IMR-90 (cell line): Measurements from ENCODE around the gene DNTTIP2. TPM values are rescaled to one million over a fixed set of nuclear protein-coding genes. Genes with fewer than 3 reads are reported as not detected.
"Not testable (repeated sequence)": the region's sequence is repeated elsewhere in the genome, so short reads cannot be mapped to it uniquely, and the experiment has no call there.

Experiments
- ATAC-seq: fragments of 200-7000 bp; cut with Tn5 transposase; 2 replicates; pipeline ENCODE4 v1.9.1; 2020; ENCODE audit warnings: low read depth, mild to moderate bottlenecking, moderate library complexity
- BruUV-seq: library from RNA; stranded (reverse); fragments of 400-500 nt; replicated peaks from 2 replicates; lab custom pipeline; 2021; lab: Mats Ljungman, UMichigan
- CTCF ChIA-PET: fragments of 300-600 bp; formaldehyde crosslinking; extraction: SDS; loops from one replicate; lab custom pipeline; 2021; ENCODE audit warnings: antibody characterized with exemption; lab: Yijun Ruan, JAX
- POLR2A ChIA-PET: fragments of 300-600 bp; sonication (Branson Sonifier 250); formaldehyde crosslinking; loops from one replicate; lab custom pipeline; 2022; ENCODE audit warnings: antibody characterized with exemption; ENCODE audit not compliant: unreplicated experiment; lab: Charles Lee
- DNase-seq: peaks from one replicate; pipeline ENCODE4 v3.0.0; 2013
- H2AFZ ChIP-seq: replicated peaks from 2 replicates; pipeline ENCODE3; 2013; ENCODE audit warnings: low read length, mild to moderate bottlenecking; ENCODE audit not compliant: poor library complexity
- H2AK5ac ChIP-seq: 2 replicates; pipeline ENCODE4 v1.6.1; 2013; ENCODE audit warnings: low read depth, low read length, inconsistent platforms
- H2AK9ac ChIP-seq: replicated peaks from 2 replicates; pipeline ENCODE3; 2013; ENCODE audit warnings: mild to moderate bottlenecking, low read depth, low read length, moderate library complexity; ENCODE audit not compliant: poor library complexity
- H2BK120ac ChIP-seq: 2 replicates; pipeline ENCODE4 v1.6.1; 2013; ENCODE audit warnings: low read depth, low read length, inconsistent platforms
- H2BK15ac ChIP-seq: 3 replicates; pipeline ENCODE4 v1.6.1; 2013; ENCODE audit warnings: low read depth, low read length, inconsistent platforms
- H2BK20ac ChIP-seq: 2 replicates; pipeline ENCODE4 v1.6.1; 2013; ENCODE audit warnings: low read depth, mild to moderate bottlenecking, inconsistent platforms, low read length, moderate library complexity
- H2BK5ac ChIP-seq: 2 replicates; pipeline ENCODE4 v1.6.1; 2013; ENCODE audit warnings: mild to moderate bottlenecking, low read depth, low read length, inconsistent platforms; ENCODE audit not compliant: poor library complexity, severe bottlenecking
- H3K14ac ChIP-seq: replicated peaks from 2 replicates; pipeline ENCODE4 v1.6.1; 2013; ENCODE audit warnings: low read depth, low read length, inconsistent platforms
- H3K18ac ChIP-seq: 2 replicates; pipeline ENCODE4 v1.6.1; 2013; ENCODE audit warnings: low read depth, low read length, control low read depth
- H3K23ac ChIP-seq: 2 replicates; pipeline ENCODE4 v1.6.1; 2013; ENCODE audit warnings: low read depth, low read length, inconsistent platforms
- H3K27ac ChIP-seq: 2 replicates; pipeline ENCODE4 v1.5.1; 2013; ENCODE audit warnings: mild to moderate bottlenecking, control low read depth, low read length; ENCODE audit not compliant: insufficient read depth
- H3K27me3 ChIP-seq: 2 replicates; pipeline ENCODE4 v1.6.1; 2013; ENCODE audit warnings: low read length; ENCODE audit not compliant: control insufficient read depth, insufficient read depth
- H3K36me3 ChIP-seq: 2 replicates; pipeline ENCODE4 v1.6.1; 2013; ENCODE audit warnings: low read length, mixed read lengths; ENCODE audit not compliant: control insufficient read depth, insufficient read depth
- H3K4ac ChIP-seq: 2 replicates; pipeline ENCODE4 v1.6.1; 2013; ENCODE audit warnings: low read depth, low read length, inconsistent platforms
- H3K4me1 ChIP-seq: 2 replicates; pipeline ENCODE4 v1.6.1; 2013; ENCODE audit warnings: low read length, mixed read lengths; ENCODE audit not compliant: control insufficient read depth, insufficient read depth
- H3K4me2 ChIP-seq: 2 replicates; pipeline ENCODE4 v1.6.1; 2013; ENCODE audit warnings: low read depth, mild to moderate bottlenecking, control low read depth, low read length, moderate library complexity
- H3K4me3 ChIP-seq: 2 replicates; pipeline ENCODE4 v1.5.1; 2013; ENCODE audit warnings: low read depth, mild to moderate bottlenecking, control low read depth, low read length, moderate library complexity; ENCODE audit not compliant: insufficient read depth
- H3K56ac ChIP-seq: 2 replicates; pipeline ENCODE4 v1.6.1; 2013; ENCODE audit warnings: low read length, inconsistent platforms; ENCODE audit not compliant: insufficient read depth; ENCODE audit errors: extremely low read depth
- H3K79me1 ChIP-seq, 2 experiments: 2 replicates each; pipeline ENCODE4 v1.6.1; 2013; ENCODE audit warnings: low read length in 2 of 2, inconsistent platforms in 1 of 2, low read depth in 1 of 2
- H3K9ac ChIP-seq: 2 replicates; pipeline ENCODE4 v1.6.1; 2013; ENCODE audit warnings: low read depth, low read length, control low read depth
- H3K9me1 ChIP-seq: 2 replicates; pipeline ENCODE4 v1.6.1; 2013; ENCODE audit warnings: low read length, inconsistent platforms; ENCODE audit not compliant: insufficient read depth
- H3K9me3 ChIP-seq: 2 replicates; pipeline ENCODE4 v1.6.1; 2013; ENCODE audit warnings: low read length; ENCODE audit not compliant: control insufficient read depth, insufficient read depth
- H4K20me1 ChIP-seq: 2 replicates; pipeline ENCODE4 v1.6.1; 2013; ENCODE audit warnings: low read length, inconsistent platforms; ENCODE audit not compliant: insufficient read depth
- H4K5ac ChIP-seq: 2 replicates; pipeline ENCODE4 v1.6.1; 2013; ENCODE audit warnings: mild to moderate bottlenecking, low read depth, low read length, control low read depth
- H4K8ac ChIP-seq, 2 experiments: 2 replicates each; pipeline ENCODE4 v1.6.1; 2013; ENCODE audit warnings: low read depth in 2 of 2, low read length in 2 of 2, control low read depth in 1 of 2, inconsistent platforms in 1 of 2
- H4K91ac ChIP-seq: 2 replicates; pipeline ENCODE4 v1.6.1; 2013; ENCODE audit warnings: low read depth, low read length, inconsistent platforms; ENCODE audit not compliant: insufficient read depth
- WGBS, 2 experiments: methylation state at CpG; one replicate each; pipeline versions ENCODE4 v1.1.5 to v1.1.7; 2013; ENCODE audit warnings: missing lambda C conversion rate in 2 of 2; ENCODE audit not compliant: insufficient read length in 1 of 2; ENCODE audit errors: extremely low coverage in 2 of 2; 5-methylcytosine and 5-hydroxymethylcytosine counted together
- dilution Hi-C: fragments of 300-500 bp; cut with HindIII; formaldehyde crosslinking; loops from one replicate; pipeline ENCODE4 v1.14.3; 2018; ENCODE audit warnings: low sequenced_read_pairs; ENCODE audit not compliant: unreplicated experiment
- in situ Hi-C: fragments of 300-500 bp; cut with MboI; formaldehyde crosslinking; loops from 3 replicates; pipeline ENCODE4 v1.14.3; 2019; ENCODE audit warnings: low sequenced_read_pairs, inconsistent platforms, mixed read lengths
- intact Hi-C: fragments of 100-400 bp; cut with micrococcal nuclease; formaldehyde crosslinking; loops from 2 replicates; pipeline ENCODE4 v1.10.0; 2022
- polyA plus RNA-seq, 3 experiments: library from polyadenylated mRNA; depleted of rRNA; stranded (reverse); fragments of >200 nt; gene quantifications; 2 replicates each; pipeline ENCODE4 v1.2.3, GENCODE V29; 2012; ENCODE audit warnings: low replicate concordance in 1 of 3
- total RNA-seq: library from RNA; depleted of rRNA; stranded (reverse); fragments of >200 nt; gene quantifications from 2 replicates; pipeline ENCODE4 v1.2.3, GENCODE V29; 2012

The DNTTIP2 gene
- total and polyA plus RNA-seq, 2 of the 4 experiments (the other 2 are of a cell fraction), result 14.2 to 24.4 TPM

- no CpG with 5 or more reads among the region's 3 CpGs for WGBS, 2 experiments
- CTCF ChIA-PET, result interaction anchor here (0.6 kb wide), 1 partner anchor 512 kb away, joined by 3 read pairs; no protein-coding TSS in a partner anchor
Measured at GRCh38 chr1:93910880-93911279, 31.9 kb upstream of the DNTTIP2 start.

More at GRCh38 chr1:93910880-93911279, 31.9 kb upstream of the DNTTIP2 start:
- H3K56ac ChIP-seq, H3K36me3 ChIP-seq, H3K9ac ChIP-seq, H3K9me1 ChIP-seq, H3K4me2 ChIP-seq, H2AK5ac ChIP-seq, H2AFZ ChIP-seq, DNase-seq, H3K4me3 ChIP-seq, H3K27me3 ChIP-seq, H2BK15ac ChIP-seq, H3K18ac ChIP-seq, H3K4ac ChIP-seq, H2BK20ac ChIP-seq, H2BK120ac ChIP-seq, dilution Hi-C loops, H2AK9ac ChIP-seq, H3K14ac ChIP-seq, H3K27ac ChIP-seq, H3K23ac ChIP-seq, H4K5ac ChIP-seq, H4K8ac ChIP-seq, H3K9me3 ChIP-seq, ATAC-seq, H4K91ac ChIP-seq, in situ Hi-C loops, H3K4me1 ChIP-seq, BruUV-seq, intact Hi-C loops, POLR2A ChIA-PET, H2BK5ac ChIP-seq: not testable (repeated sequence)
- Histone ChIP-seq H3K79me1 (peaks cover 3 to 26% of the 10 kb centered on the region in 2 experiments; a peak in 2 of 4 replicates), H4K20me1 (peaks cover 27% of the 10 kb centered on the region; the same call in 1 of the 2 replicates)
